VCaP (cell line): Measurements from ENCODE around the gene GADD45GIP1.
"Not testable (repeated sequence)": the region's sequence is repeated elsewhere in the genome, so short reads cannot be mapped to it uniquely, and the experiment has no call there.

ENCODE experiments used
- H3K27ac ChIP-seq: fragments of 450-650 bp; 2 replicates; pipeline ENCODE4 v1.5.1; 2017
- TF ChIP-seq, protein P1 (sequence below): fragments of 450-650 bp; conservative IDR thresholded peaks from 2 replicates; pipeline ENCODE4 v1.5.1; 2017; ENCODE audit warnings: mild to moderate bottlenecking, moderate library complexity

The GADD45GIP1 gene

GRCh38 chr19:12982648-12983047, 25.6 kb upstream of the GADD45GIP1 start:
- TF ChIP-seq, protein P1, sequence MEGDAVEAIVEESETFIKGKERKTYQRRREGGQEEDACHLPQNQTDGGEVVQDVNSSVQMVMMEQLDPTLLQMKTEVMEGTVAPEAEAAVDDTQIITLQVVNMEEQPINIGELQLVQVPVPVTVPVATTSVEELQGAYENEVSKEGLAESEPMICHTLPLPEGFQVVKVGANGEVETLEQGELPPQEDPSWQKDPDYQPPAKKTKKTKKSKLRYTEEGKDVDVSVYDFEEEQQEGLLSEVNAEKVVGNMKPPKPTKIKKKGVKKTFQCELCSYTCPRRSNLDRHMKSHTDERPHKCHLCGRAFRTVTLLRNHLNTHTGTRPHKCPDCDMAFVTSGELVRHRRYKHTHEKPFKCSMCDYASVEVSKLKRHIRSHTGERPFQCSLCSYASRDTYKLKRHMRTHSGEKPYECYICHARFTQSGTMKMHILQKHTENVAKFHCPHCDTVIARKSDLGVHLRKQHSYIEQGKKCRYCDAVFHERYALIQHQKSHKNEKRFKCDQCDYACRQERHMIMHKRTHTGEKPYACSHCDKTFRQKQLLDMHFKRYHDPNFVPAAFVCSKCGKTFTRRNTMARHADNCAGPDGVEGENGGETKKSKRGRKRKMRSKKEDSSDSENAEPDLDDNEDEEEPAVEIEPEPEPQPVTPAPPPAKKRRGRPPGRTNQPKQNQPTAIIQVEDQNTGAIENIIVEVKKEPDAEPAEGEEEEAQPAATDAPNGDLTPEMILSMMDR, result no peak
- no peak overlapping the region for H3K27ac ChIP-seq

DNA sequence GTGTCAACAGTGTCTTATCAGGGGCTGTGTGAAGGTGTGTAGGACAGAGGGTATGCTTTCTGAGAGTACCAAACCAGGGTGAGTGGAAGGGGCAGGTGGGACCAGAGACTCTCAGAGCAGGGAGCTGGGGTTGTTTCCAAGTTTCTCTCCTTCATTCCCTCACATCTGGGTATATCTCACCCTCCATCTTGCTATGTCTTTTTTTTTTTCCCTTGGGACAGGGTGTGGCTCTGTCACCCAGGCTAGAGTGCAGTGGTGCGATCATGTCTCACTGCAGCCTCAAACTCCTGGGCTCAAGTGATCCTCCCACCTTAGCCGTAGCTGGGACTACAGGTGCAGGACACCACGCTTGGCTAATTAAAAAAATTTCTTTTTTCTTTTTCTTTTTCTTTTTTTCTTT, 23.0 kb upstream of the GADD45GIP1 start:
- no peak overlapping the region for H3K27ac ChIP-seq
- TF ChIP-seq, protein P1, result no peak

DNA sequence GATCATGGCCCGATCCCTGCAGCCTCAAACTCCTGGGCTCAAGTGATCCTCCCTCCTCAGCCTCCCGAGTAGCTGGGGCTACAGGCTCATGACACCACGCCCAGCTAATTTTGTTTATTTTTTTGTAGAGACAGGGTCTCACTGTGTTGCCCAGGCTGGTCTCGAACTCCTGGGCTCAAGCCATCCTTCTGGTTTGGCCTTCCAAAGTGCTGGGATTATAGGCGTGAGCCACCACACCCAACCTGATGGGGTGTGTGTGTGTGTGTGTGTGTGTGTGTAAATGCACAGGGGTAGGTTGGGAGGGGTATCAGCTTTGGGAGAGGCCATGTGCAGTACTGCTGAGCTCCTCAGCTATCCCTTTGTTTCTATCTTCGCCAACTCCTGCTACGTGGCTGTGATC, 19.1 kb upstream of the GADD45GIP1 start:
- H3K27ac ChIP-seq, result not testable (repeated sequence)

DNA sequence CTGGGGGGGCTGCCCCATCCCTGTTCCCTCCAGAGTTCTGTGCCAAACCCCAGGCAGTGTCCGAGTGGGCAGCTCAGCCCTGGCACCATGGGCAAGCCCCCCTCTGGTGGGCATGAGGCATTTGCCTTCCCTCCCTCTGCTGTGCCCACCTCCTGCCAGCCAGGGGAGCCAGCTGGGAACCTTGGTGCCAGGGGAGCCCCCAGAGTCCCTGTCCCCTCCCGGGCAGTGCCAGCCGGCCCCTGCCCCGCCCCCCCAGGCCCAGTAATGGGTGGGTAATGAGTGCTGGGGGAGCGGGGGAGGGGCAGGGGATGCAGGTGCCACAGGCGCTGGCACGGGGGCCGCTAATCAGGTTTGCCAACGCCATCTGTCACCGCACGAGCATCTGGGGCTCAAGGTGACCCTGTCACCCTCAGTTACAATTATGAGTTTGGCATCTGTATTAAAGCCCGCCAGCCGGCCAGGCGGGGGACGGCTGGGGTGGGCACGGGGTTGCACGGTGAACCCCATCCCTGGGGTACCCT, 18.3 kb upstream of the GADD45GIP1 start:
- no peak overlapping the region for H3K27ac ChIP-seq
- TF ChIP-seq, protein P1, result no peak

GRCh38 chr19:12974301-12975220, 17.5 kb upstream of the GADD45GIP1 start:
- TF ChIP-seq, protein P1, result no peak
- H3K27ac ChIP-seq, result no peak overlapping the region

DNA sequence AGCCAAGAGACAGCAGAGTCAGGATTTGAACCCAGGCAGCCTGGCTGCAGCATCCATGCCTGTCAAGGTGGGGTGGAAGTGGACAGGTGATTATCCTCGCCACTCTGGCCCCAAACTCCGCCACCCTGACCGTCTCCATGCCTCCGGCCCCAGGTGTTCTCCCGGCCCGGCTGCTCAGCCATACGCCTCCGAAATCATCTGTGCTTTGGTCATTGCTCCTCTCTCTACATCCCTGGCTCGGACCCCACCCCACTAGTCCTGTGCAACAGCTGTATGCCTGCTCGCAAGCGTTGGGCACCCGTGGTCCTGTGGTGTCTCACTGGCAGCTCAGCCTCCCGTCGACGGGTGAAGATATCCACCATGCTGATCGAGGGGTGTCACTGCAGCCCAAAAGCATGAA, 16.2 kb upstream of the GADD45GIP1 start:
- no peak overlapping the region for H3K27ac ChIP-seq
- TF ChIP-seq, protein P1, result no peak

GRCh38 chr19:12970070-12970820, 13.2 kb upstream of the GADD45GIP1 start:
- TF ChIP-seq, protein P1, result no peak
- no peak overlapping the region for H3K27ac ChIP-seq
